GM19035 (cell line): Measurements from ENCODE around the gene DAB2.
"Not testable (repeated sequence)": the region's sequence is repeated elsewhere in the genome, so short reads cannot be mapped to it uniquely, and the experiment has no call there.

Experiments
- ATAC-seq: cut with Tn5 transposase; IDR thresholded peaks from one replicate; pipeline ENCODE4 v1.9.1; 2021; ENCODE audit not compliant: unreplicated experiment

DAB2 gene

GRCh38 chr5:39352170-39352569 is 72.6 kb downstream of the DAB2 start:
- no peak for ATAC-seq

- no peak for ATAC-seq
These were observed 75.3 kb downstream of the DAB2 start for GRCh38 chr5:39349484-39349883.

- no peak for ATAC-seq
These were observed 82.3 kb downstream of the DAB2 start for GRCh38 chr5:39342460-39342859.

- ATAC-seq: no peak
These were observed 82.9 kb downstream of the DAB2 start for GRCh38 chr5:39341896-39342295.

GRCh38 chr5:39340506-39340905 is 84.3 kb downstream of the DAB2 start:
- ATAC-seq: no peak

- ATAC-seq: no peak
These were observed 87.4 kb downstream of the DAB2 start for GRCh38 chr5:39337252-39337915.

GRCh38 chr5:39334296-39334695 is 90.5 kb downstream of the DAB2 start:
- not testable (repeated sequence) for ATAC-seq

GRCh38 chr5:39333104-39333503 is 91.7 kb downstream of the DAB2 start:
- ATAC-seq: no peak

- ATAC-seq: no peak
These were observed 92.9 kb downstream of the DAB2 start for GRCh38 chr5:39331861-39332381.

GRCh38 chr5:39328731-39329130 is 96.0 kb downstream of the DAB2 start:
- ATAC-seq: no peak

GRCh38 chr5:39323542-39323941 is 101.2 kb downstream of the DAB2 start:
- no peak for ATAC-seq
